ENCODE results near the gene DEFB108B. TPM values are rescaled to one million over a fixed set of nuclear protein-coding genes. Genes with fewer than 3 reads are reported as not detected.

The DEFB108B gene
- total and polyA plus RNA-seq, 2 experiments from 2014 or later = not detected

Small RNA genes lying within 50 kb of the gene (small RNA-seq; reads per million reads assigned to genes)
- not detected for gene RNA5SP342 (ENCODE audit: low read depth, low replicate concordance)

Other genes with a start within 250 kb of the DEFB108B start
- gene DEFB131B, start 45.3 kb downstream of the DEFB108B start, total RNA-seq (2014; rRNA removed; shearing (Covaris generic)) = not detected in 2 replicates
- gene DEFB131B, start 45.3 kb downstream of the DEFB108B start, polyA plus RNA-seq (2016; fragmentation: Nextera tagmentation; extraction: Ambion mirVana) = not detected in 2 replicates
- gene XNDC1N, start 95.4 kb downstream of the DEFB108B start, total RNA-seq (2014; rRNA removed; shearing (Covaris generic)) = 0.38 and 4.6 TPM in 2 replicates
- gene XNDC1N, start 95.4 kb downstream of the DEFB108B start, polyA plus RNA-seq (2016; fragmentation: Nextera tagmentation; extraction: Ambion mirVana) = 3.3 and 3.9 TPM in 2 replicates
- 20.3 and 27.4 TPM in 2 replicates for gene RNF121, start 95.8 kb downstream of the DEFB108B start, total RNA-seq (2014; rRNA removed; shearing (Covaris generic))
- gene RNF121, start 95.8 kb downstream of the DEFB108B start, polyA plus RNA-seq (2016; fragmentation: Nextera tagmentation; extraction: Ambion mirVana) = 18.1 and 19.9 TPM in 2 replicates
- gene IL18BP, start 165.7 kb downstream of the DEFB108B start, total RNA-seq (2014; rRNA removed; shearing (Covaris generic)) = 2.5 and 4.8 TPM in 2 replicates
- 0.14 and 0.44 TPM in 2 replicates for gene IL18BP, start 165.7 kb downstream of the DEFB108B start, polyA plus RNA-seq (2016; fragmentation: Nextera tagmentation; extraction: Ambion mirVana)
- 124 and 149 TPM in 2 replicates for gene NUMA1, start 247.3 kb downstream of the DEFB108B start, total RNA-seq (2014; rRNA removed; shearing (Covaris generic))
- 48.7 and 51.5 TPM in 2 replicates for gene NUMA1, start 247.3 kb downstream of the DEFB108B start, polyA plus RNA-seq (2016; fragmentation: Nextera tagmentation; extraction: Ambion mirVana)
- 7.1 and 7.8 TPM in 2 replicates for gene LRRC51, start 247.7 kb downstream of the DEFB108B start, total RNA-seq (2014; rRNA removed; shearing (Covaris generic))
- 7.5 and 9.4 TPM in 2 replicates for gene LRRC51, start 247.7 kb downstream of the DEFB108B start, polyA plus RNA-seq (2016; fragmentation: Nextera tagmentation; extraction: Ambion mirVana)